Uterus (tissue), 2 donors: Measurements from ENCODE around the gene DOK3.

ENCODE experiments used
- CTCF ChIP-seq, 4 experiments: fragments of 200-600 bp in 2 of 4; fragments of 450-650 bp in 2 of 4; sonication (generic) in 2 of 4; IDR thresholded peaks; one replicate each; pipeline ENCODE4 v1.5.1; 2016 to 2019; ENCODE audit warnings: antibody characterized with exemption in 4 of 4, mild to moderate bottlenecking in 2 of 4, moderate library complexity in 1 of 4
- POLR2A ChIP-seq, 2 donors: fragments of 450-650 bp; IDR thresholded peaks; one replicate each; pipeline ENCODE4 v1.6.1; 2016; ENCODE audit warnings: antibody characterized with exemption in 2 of 2, mild to moderate bottlenecking in 1 of 2, moderate library complexity in 1 of 2

GRCh38 chr5:177508837-177509236 is 789 bp downstream of the DOK3 start:
- no peak for TF ChIP-seq CTCF (IDR thresholded peaks at IDR 0.05)
- no peak for TF ChIP-seq POLR2A (IDR thresholded peaks at IDR 0.05)
